GM19372 (cell line): ENCODE results near the gene MLF1.

Experiments used
- ATAC-seq: cut with Tn5 transposase; IDR thresholded peaks from one replicate; pipeline ENCODE4 v1.9.1; 2021; ENCODE audit warnings: mild to moderate bottlenecking, low read depth, moderate library complexity; ENCODE audit not compliant: unreplicated experiment

Gene MLF1

GRCh38 chr3:158573714-158574113 is 2.7 kb downstream of the MLF1 start:
- ATAC-seq = no peak

DNA sequence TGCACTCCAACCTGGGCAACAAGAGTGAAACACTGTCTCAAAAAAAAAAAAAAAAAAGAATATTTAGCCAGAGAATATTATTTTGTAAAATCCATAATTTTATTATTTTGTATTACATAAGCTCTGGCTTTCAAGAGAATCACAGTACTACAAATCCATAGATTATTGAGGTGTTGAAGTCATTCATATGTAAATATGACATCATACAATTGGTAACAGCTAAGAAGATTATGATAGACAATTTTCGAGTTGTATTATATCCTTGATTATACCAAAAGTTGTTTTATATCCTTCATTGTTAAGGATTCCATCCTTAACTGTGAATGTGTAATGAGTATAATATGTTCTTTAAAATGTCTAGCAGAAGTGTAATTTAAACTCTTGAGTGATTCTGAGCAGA is 3.7 kb downstream of the MLF1 start:
- no peak for ATAC-seq

GRCh38 chr3:158590223-158590622 is 19.2 kb downstream of the MLF1 start:
- no peak for ATAC-seq

GRCh38 chr3:158600787-158601186 is 29.8 kb downstream of the MLF1 start:
- no peak for ATAC-seq

GRCh38 chr3:158602227-158602626 is 31.2 kb downstream of the MLF1 start:
- ATAC-seq = no peak

GRCh38 chr3:158617982-158618875 is 47.2 kb downstream of the MLF1 start:
- ATAC-seq = no peak

GRCh38 chr3:158625881-158626280 is 54.9 kb downstream of the MLF1 start:
- no peak for ATAC-seq

GRCh38 chr3:158631981-158632380 is 61.0 kb downstream of the MLF1 start:
- no peak for ATAC-seq

DNA sequence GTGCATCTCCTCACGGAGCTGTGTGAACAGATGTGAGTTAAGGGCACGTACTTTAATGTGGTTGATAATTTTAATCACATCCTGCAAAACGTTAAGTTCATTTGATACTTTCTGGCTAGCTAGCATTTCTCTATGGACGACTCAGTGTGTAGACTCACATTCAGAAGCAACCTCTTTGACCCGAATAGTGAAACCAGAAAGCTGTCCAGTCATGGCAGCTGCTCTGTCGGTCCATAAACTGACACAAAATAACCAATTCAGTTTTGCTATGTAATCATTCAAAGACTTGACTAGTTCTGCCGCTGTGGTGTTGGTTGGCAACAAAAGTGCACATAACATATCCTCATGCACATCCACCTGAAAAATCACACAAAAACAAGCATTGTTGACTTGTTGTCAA is 69.7 kb downstream of the MLF1 start:
- ATAC-seq = no peak

DNA sequence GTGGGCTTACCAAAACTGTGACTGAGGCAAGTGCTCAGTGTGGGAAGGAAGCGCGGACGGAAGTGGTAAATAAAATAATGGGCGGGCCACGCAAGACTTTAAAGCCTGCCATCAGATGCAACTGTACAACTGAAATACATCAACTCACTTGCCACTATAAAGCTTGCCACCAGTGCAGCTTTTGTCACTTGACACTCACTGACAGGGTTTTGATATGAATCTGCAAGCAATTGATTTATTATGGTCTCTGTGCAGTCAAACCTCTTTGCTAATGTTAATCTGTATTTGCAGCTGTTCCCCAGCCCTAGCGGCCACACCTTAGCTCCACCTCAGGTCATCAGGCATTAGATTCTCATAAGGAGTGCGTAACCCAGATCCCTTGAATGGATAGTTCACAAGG is 71.0 kb downstream of the MLF1 start:
- ATAC-seq = no peak

- no peak for ATAC-seq
Observed at GRCh38 chr3:158642474-158643210, 71.6 kb downstream of the MLF1 start.

GRCh38 chr3:158644345-158644908 is 73.4 kb downstream of the MLF1 start, which contains the start of gene GFM1:
TSS of gene GFM1 (plus strand) at chr3:158644527. CDS start at chr3:158644635, 108 bp downstream.
- ATAC-seq = peak; percentile 99

DNA sequence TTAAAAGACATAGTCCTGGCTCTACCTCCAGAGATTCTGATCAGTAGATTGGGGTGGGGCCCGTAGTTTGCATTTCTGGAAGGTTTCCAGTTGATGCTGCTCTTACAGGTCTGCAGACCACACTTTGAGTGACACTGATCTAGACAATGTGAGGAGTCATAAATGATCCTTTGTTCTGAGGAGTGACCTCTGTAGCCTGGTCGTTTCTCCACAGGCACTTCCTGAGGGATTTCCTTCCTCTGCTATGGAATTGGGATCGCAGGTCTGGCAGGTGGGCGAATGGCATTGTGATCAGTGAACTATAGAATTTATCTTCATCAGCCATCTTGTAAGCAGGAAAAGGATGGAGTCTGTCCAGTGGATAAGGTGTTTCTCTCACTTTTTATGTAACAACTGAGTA is 78.8 kb downstream of the MLF1 start:
- no peak for ATAC-seq

DNA sequence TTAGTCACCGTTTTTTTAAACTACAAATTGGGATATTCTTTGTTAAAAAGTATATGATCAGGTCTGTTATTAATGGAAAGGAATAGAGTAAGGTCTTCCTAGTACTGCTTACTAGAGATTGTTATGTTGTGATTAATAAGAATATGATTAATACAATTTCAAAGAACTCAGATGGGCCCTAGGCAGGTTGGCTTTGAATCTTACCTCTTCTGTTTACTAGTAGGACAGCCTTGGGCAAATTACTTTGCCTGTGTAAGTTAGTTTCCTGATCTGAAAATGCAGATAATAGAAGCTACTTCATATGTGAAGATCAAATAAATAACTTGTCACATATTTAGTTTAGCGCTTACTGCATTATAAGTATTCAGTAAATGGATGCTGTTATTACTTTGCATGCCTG is 80.2 kb downstream of the MLF1 start:
- ATAC-seq = no peak

GRCh38 chr3:158652463-158652862 is 81.5 kb downstream of the MLF1 start:
- ATAC-seq = no peak
